Urothelium cell line (cell line): ENCODE results near the gene DDR2.

Source experiments
- DNase-seq: peaks from one replicate; pipeline ENCODE4 v3.0.0; 2011; ENCODE audit warnings: low spot score, mixed read lengths
- FAIRE-seq: peaks from 2 replicates; lab custom pipeline; 2011; peaks lifted over from hg19 to GRCh38; lab: Jason Lieb, UNC

The DDR2 gene

DNA sequence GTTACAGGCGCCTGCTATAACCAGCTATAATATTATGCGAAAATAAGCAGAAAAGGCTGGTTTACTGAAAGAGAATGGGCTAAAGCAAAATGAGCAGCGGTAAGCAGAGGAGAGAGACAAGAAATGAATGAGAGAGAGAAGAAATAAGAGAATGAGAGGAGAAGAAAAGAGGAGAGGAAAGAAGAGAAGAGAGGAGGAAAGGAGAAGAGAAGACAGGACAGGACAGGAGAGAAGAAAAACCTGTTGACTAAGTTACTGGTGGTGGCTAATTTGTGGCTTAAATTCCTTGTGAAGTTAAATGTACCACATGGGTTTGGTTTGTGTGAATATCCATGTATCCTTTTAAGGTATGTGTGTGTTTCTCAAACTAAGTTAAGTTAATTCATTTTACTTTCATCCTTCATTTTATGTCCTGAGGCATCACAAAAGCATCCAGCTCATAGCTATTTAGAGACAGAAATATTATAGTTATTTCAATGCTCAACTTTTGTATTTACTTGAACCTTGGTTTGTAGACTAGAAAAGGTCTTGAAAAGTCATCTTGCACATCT, 3.1 kb upstream of the DDR2 start:
- DNase-seq (no peak), FAIRE-seq (no peak)

DNA sequence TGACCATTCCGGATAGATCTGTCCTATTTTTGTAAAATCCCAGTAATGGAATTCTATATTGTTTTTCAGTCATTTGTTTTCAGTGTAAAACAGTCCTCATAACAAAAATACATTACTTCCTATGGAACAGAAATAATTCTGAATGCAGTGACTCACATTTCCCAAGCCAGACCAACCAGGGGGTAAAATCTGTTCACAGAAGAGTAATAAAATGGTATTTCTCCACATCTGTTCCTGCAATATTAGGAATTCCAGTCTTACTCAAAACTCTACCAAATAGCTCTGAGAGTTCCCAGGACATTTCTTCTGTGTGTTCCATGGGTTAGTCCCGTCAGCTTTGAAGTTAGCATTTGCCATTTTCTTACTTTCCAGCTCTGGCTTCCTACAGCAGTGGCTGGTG, 2.6 kb upstream of the DDR2 start:
- no peak for FAIRE-seq
- no peak for DNase-seq

GRCh38 chr1:162631546-162632191, 595 bp upstream of the DDR2 start:
- DNase-seq (no peak), FAIRE-seq (no peak)

GRCh38 chr1:162632698-162633080, 425 bp downstream of the DDR2 start:
- FAIRE-seq: no peak

DNA sequence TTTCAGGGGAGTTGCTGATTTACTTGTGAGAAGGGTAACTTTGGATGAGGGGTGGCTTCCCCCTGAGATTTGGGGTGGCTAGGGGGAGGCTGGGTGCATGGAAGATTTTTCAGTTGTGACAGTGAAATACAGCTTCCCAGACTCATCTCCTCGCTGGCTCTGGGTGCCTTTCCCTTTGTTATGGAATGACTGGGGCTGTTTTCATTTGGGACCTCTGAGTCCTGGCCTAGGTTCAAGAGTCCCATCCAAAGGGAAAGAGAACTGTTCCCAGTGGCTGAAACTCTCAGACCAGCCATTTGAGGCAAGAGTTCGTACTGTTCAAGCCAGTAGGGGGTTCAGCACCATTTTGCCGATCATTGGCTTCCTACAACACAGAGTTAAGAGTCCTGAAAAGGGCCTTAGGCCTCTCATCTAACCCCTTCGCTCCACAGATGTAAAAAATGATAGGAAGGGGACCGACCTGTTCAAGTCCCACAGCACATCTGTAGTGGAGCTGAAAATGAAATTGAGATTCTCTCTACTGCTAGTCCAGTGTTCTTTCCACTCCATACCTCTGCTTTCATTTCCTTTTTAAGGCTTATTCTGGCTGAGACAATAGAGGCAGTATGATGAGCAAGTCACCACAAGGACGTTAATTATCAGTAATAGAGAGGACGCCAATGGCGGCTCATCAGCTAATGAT, 958 bp downstream of the DDR2 start:
- peak; percentile 17 for DNase-seq
- no peak for FAIRE-seq

More at GRCh38 chr1:162632698-162633080, 425 bp downstream of the DDR2 start:
- peak; percentile 10 for DNase-seq

DNA sequence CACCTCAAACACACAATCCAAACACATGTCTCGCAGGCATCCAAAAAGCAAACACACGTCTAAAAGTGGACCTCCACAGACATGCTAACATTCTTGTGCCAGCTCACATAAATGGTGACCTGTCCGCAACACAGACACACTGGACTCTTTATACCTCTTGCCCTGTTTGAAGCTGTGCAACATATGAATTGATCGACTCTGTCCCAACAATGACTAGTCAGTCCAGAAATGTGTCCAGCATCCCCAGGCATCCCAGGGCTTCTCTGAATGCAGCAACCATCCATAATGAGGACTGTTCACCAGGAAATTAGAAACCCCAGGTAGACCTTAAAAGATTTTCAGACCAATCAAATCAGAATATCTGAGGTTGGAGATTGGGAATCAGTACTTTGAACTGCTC, 3.2 kb downstream of the DDR2 start:
- FAIRE-seq: no peak
- no peak for DNase-seq

GRCh38 chr1:162639718-162640117, 7.5 kb downstream of the DDR2 start:
- DNase-seq (no peak), FAIRE-seq (no peak)

GRCh38 chr1:162641114-162641513, 8.8 kb downstream of the DDR2 start:
- no peak for FAIRE-seq
- no peak for DNase-seq

DNA sequence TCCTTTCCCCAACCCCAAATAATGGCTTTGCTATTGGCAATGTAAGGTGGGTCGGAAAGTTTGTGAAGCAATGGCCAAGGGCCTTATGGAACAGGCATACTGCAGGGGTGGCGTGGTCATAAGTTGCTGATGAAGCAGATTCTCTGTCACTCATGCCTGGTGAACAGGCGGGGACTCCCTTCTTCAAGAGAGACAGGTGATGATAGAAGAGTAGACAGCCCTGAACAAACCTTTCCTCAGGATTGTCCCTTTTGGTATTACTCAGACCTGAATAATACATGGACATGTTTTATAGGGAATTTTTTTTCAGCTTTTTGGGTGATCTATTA, 12.7 kb downstream of the DDR2 start:
- DNase-seq (no peak), FAIRE-seq (no peak)

DNA sequence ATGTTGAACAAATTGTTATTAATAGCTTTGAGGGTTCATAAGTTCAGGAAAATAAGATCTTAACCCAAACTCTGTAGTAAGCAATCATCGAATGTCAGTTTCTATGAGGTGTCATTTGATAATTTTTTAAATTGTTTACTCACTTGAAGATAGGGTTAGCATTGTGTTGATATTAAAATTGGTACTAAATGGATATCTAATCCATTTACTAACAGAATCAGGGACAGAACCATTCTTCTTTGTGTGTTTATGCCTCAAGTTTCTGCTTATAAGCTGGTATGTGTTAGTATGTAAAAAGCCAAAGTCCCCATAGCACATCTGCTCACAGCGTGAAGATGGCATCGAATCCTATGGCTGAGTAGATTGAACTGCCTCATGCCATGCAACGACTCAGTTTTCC, 13.4 kb downstream of the DDR2 start:
- DNase-seq (no peak), FAIRE-seq (no peak)

GRCh38 chr1:162649583-162649982, 17.3 kb downstream of the DDR2 start:
- DNase-seq: no peak
- no peak for FAIRE-seq

DNA sequence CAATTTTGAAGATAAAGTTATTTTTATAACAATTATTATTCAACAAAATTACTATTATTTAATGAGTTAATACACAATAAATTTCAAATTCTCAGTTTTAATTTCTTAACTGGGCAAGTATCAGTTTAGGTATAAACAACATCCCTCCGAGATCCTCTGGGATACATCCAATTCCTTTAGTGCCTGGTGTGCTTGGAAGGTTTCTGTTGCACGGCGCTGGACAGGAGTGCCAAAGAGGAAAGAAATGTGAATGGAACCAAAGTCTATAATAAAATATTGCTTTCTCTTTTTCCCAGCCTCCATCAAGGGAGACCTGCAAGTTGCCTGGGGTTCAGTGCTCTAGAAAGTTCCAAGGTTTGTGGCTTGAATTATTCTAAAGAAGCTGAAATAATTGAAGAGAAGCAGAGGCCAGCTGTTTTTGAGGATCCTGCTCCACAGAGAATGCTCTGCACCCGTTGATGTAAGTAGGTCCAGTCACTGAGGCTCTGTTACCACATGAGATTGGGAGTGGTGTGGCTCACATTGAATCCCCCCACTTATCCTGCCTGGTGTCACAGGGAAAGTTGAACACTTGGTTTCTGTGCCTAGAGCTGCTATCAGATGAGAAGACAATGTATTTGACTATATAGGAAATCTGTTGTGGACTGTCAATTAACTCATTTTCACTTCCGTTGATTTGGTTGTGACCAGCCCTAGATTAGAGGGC, 22.8 kb downstream of the DDR2 start:
- no peak for DNase-seq
- no peak for FAIRE-seq

DNA sequence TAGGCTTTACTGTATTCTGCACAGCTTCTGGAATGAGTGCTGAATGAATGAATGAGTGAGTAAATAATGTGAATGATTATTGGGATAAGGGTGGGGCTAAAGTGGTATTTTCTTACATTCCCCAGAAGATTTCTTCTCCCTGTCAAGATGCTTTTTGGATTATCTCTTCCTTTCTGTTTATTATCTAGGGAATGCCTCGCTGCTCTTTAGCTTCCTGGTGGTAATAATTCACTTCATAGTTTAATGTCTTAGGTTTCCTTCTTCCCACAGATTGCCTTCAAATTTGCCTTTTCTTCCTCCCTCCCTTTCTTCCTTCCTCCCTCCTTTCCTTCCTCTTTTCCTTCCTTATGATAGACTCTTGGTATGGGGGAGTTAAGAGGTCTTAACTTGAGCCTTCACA, 24.0 kb downstream of the DDR2 start:
- FAIRE-seq (no peak), DNase-seq (no peak)

GRCh38 chr1:162660574-162660973, 28.3 kb downstream of the DDR2 start:
- FAIRE-seq: no peak

GRCh38 chr1:162661336-162661735, 29.1 kb downstream of the DDR2 start:
- DNase-seq (no peak), FAIRE-seq (no peak)

More at GRCh38 chr1:162660574-162660973, 28.3 kb downstream of the DDR2 start:
- no peak for DNase-seq

DNA sequence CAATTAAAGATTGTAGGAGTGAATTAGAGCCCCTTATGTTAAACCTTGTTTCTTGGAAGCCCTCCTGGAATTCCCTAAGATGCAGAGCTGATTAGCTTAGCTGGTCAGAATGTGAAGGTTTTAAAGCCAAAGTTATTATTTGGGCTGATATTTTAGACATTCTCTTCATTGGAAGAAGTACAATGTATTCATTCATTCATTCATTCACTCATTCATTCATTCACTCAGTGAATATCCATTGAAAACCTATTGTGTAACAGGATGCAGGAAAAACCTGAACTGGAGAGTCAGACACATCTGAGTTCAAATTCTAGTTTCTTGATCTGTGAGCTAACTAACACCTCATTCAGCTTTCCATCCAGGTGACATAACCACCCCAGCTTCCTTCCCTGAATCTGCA, 29.7 kb downstream of the DDR2 start:
- FAIRE-seq (no peak), DNase-seq (no peak)

GRCh38 chr1:162663086-162663485, 30.8 kb downstream of the DDR2 start:
- FAIRE-seq (no peak), DNase-seq (no peak)

GRCh38 chr1:162663589-162664106, 31.4 kb downstream of the DDR2 start:
- FAIRE-seq: no peak
- DNase-seq: peak; percentile 57

- FAIRE-seq: no peak
- no peak for DNase-seq
Measured at GRCh38 chr1:162666006-162666645, 33.9 kb downstream of the DDR2 start.

DNA sequence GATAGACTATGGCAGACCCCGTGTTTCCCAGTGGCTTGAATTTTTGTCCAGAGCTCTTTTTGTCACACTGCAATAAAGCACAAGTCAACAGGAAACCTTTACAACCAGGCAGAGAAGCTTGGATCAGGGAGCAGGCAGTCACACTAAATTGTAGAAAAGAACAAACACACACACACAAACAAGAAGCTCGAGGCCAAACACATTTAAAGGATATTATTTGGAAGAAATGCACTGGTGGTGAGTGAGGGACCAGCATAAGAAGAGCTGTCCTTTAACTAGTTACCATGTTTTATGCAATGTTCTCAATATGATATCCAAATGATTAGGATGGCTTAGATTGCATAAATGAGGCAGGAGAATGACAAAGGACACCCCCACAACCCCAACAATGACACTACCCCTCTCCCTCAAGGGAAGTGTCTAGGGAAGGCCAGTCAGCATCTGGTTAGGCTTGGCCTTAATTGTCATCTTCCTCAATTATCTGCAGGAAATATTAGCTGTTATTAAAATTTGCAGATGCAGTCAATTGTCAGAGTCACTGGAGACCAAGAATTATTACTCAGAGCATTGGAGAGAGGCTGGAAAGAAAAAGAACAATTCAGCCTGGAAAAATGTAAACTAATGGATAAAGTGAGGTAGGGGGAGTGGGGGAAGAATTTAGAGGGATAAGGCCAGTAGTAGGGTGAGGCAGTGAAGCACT, 35.3 kb downstream of the DDR2 start:
- DNase-seq: no peak
- no peak for FAIRE-seq
